ENCODE measurements around the gene RELL2. TPM values are rescaled to one million over a fixed set of nuclear protein-coding genes. Genes with fewer than 3 reads are reported as not detected.

Gene RELL2
- total RNA-seq, 1 experiment from 2014 or later = 12.6 TPM

GRCh38 chr5:141611289-141611688 lies 25.5 kb upstream of the RELL2 start:
- TF ChIP-seq CTCF (IDR thresholded peaks at IDR 0.05; ENCODE audit: unreplicated experiment) = no peak
- BruUV-seq (replicated peaks) = no TSS peak
- Mint-ChIP-seq H3K4me3 (ENCODE audit: low read depth, unreplicated experiment) (no peak overlapping the region), H3K27me3 (ENCODE audit: unreplicated experiment) (no peaks in the 10 kb centered on the region), H3K36me3 (ENCODE audit: insufficient read depth, unreplicated experiment) (peaks cover 21% of the 10 kb centered on the region), H3K4me1 (ENCODE audit: low read depth, unreplicated experiment) (peaks cover 54% of the 10 kb centered on the region), H3K27ac (ENCODE audit: unreplicated experiment) (peak overlapping the region; percentile 22), H3K9me3 (ENCODE audit: low read depth, unreplicated experiment) (no peaks in the 10 kb centered on the region)
- intact Hi-C loops (cut with micrococcal nuclease; ENCODE audit: unreplicated experiment) = no loop called here
- DNase-seq = no peak
- CTCF ChIA-PET = no interaction called here

- no peak overlapping the region for H3K27ac Mint-ChIP-seq (ENCODE audit: unreplicated experiment)
- intact Hi-C loops (cut with micrococcal nuclease; ENCODE audit: unreplicated experiment) = no loop called here
- no peak for DNase-seq
- BruUV-seq (replicated peaks) = no TSS peak
- H3K9me3 Mint-ChIP-seq (ENCODE audit: low read depth, unreplicated experiment) = no peaks in the 10 kb centered on the region
- no peak for TF ChIP-seq CTCF (IDR thresholded peaks at IDR 0.05; ENCODE audit: unreplicated experiment)
- CTCF ChIA-PET = interaction anchor here (1.3 kb wide), 1 partner anchor 21 kb away, joined by 4 read pairs; no protein-coding TSS in a partner anchor
- no peaks in the 10 kb centered on the region for H3K27me3 Mint-ChIP-seq (ENCODE audit: unreplicated experiment)
- H3K4me1 Mint-ChIP-seq (ENCODE audit: low read depth, unreplicated experiment) = peaks cover 54% of the 10 kb centered on the region
- H3K4me3 Mint-ChIP-seq (ENCODE audit: low read depth, unreplicated experiment) = no peak overlapping the region
- H3K36me3 Mint-ChIP-seq (ENCODE audit: insufficient read depth, unreplicated experiment) = peaks cover 35% of the 10 kb centered on the region
These were observed 23.5 kb upstream of the RELL2 start for GRCh38 chr5:141613344-141613743.

- Mint-ChIP-seq H3K9me3 (ENCODE audit: low read depth, unreplicated experiment) (no peaks in the 10 kb centered on the region), H3K36me3 (ENCODE audit: insufficient read depth, unreplicated experiment) (peaks cover 37% of the 10 kb centered on the region), H3K27me3 (ENCODE audit: unreplicated experiment) (no peaks in the 10 kb centered on the region), H3K4me1 (ENCODE audit: low read depth, unreplicated experiment) (peaks cover 35% of the 10 kb centered on the region), H3K4me3 (ENCODE audit: low read depth, unreplicated experiment) (peak overlapping the region; percentile 84), H3K27ac (ENCODE audit: unreplicated experiment) (peak overlapping the region; percentile 95)
- intact Hi-C loops (cut with micrococcal nuclease; ENCODE audit: unreplicated experiment) = loop anchor here (5.0 kb wide), 1 partner anchor 34 kb away; no protein-coding TSS in a partner anchor
- CTCF ChIA-PET = interaction anchor here (0.7 to 6.1 kb wide), 4 partner anchors 14 to 52 kb away, joined by 3 to 133 read pairs (median 6); partner anchors contain the start of genes HDAC3 and RELL2
- no peak for TF ChIP-seq CTCF (IDR thresholded peaks at IDR 0.05; ENCODE audit: unreplicated experiment)
- no TSS peak for BruUV-seq (replicated peaks)
- no peak for DNase-seq
These were observed 20.6 kb upstream of the RELL2 start for GRCh38 chr5:141615991-141616720.

GRCh38 chr5:141617128-141617527 lies 19.7 kb upstream of the RELL2 start:
- Mint-ChIP-seq H3K4me3 (ENCODE audit: low read depth, unreplicated experiment) (peak overlapping the region; percentile 84), H3K27me3 (ENCODE audit: unreplicated experiment) (no peaks in the 10 kb centered on the region), H3K27ac (ENCODE audit: unreplicated experiment) (peak overlapping the region; percentile 95), H3K4me1 (ENCODE audit: low read depth, unreplicated experiment) (peaks cover 29% of the 10 kb centered on the region), H3K36me3 (ENCODE audit: insufficient read depth, unreplicated experiment) (peaks cover 42% of the 10 kb centered on the region), H3K9me3 (ENCODE audit: low read depth, unreplicated experiment) (no peaks in the 10 kb centered on the region)
- intact Hi-C loops (cut with micrococcal nuclease; ENCODE audit: unreplicated experiment) = loop anchor here (5.0 kb wide), 1 partner anchor 35 kb away; no protein-coding TSS in a partner anchor
- no peak for DNase-seq
- BruUV-seq (replicated peaks) = no TSS peak
- CTCF ChIA-PET = interaction anchor here (0.6 to 6.1 kb wide), 3 partner anchors 25 to 53 kb away, joined by 3 to 133 read pairs (median 6); no protein-coding TSS in a partner anchor
- no peak for TF ChIP-seq CTCF (IDR thresholded peaks at IDR 0.05; ENCODE audit: unreplicated experiment)
